Endothelial cell (in vitro differentiated cells): ENCODE measurements around the gene MYOM3. TPM values are rescaled to one million over a fixed set of nuclear protein-coding genes. Genes with fewer than 3 reads are reported as not detected.

Experiments
- DNase-seq: peaks from one replicate; pipeline ENCODE4 v3.0.0; 2021; ENCODE audit warnings: low spot score
- H3K27ac Mint-ChIP-seq: one replicate; pipeline ENCODE4 v1.8.0; 2021; ENCODE audit warnings: mixed read lengths, inconsistent platforms; ENCODE audit not compliant: unreplicated experiment
- H3K27me3 Mint-ChIP-seq: one replicate; pipeline ENCODE4 v1.8.0; 2021; ENCODE audit warnings: mild to moderate bottlenecking, moderate library complexity, mixed read lengths, inconsistent platforms; ENCODE audit not compliant: unreplicated experiment
- H3K36me3 Mint-ChIP-seq: one replicate; pipeline ENCODE4 v1.8.0; 2021; ENCODE audit warnings: mild to moderate bottlenecking, low read depth, mixed read lengths, inconsistent platforms; ENCODE audit not compliant: unreplicated experiment
- H3K4me1 Mint-ChIP-seq: one replicate; pipeline ENCODE4 v1.8.0; 2021; ENCODE audit warnings: mild to moderate bottlenecking, mixed read lengths, inconsistent platforms; ENCODE audit not compliant: unreplicated experiment
- H3K4me3 Mint-ChIP-seq: one replicate; pipeline ENCODE4 v1.8.0; 2021; ENCODE audit warnings: mild to moderate bottlenecking, mixed read lengths, inconsistent platforms; ENCODE audit not compliant: unreplicated experiment
- H3K9me3 Mint-ChIP-seq: one replicate; pipeline ENCODE4 v1.8.0; 2021; ENCODE audit warnings: mixed read lengths, inconsistent platforms; ENCODE audit not compliant: unreplicated experiment
- CTCF ChIP-seq: fragments of 200-600 bp; sonication (generic); IDR thresholded peaks from one replicate; pipeline ENCODE4 v1.5.0; 2021; ENCODE audit warnings: antibody characterized with exemption; ENCODE audit not compliant: unreplicated experiment
- total RNA-seq: library from RNA; stranded (reverse); fragmentation: NEBNext Ultra II Directional; extraction: Animal tissue kit (Norgen Biotek cat#: 25700); gene quantifications from one replicate; pipeline ENCODE4 v1.2.1, GENCODE V29; 2021; ENCODE audit not compliant: unreplicated experiment

The MYOM3 gene
- total RNA-seq, 1 donor from 2014 or later: 0.59 TPM

GRCh38 chr1:24074196-24074595, 37.7 kb downstream of the MYOM3 start:
- H3K36me3 Mint-ChIP-seq: no peaks in the 10 kb centered on the region

GRCh38 chr1:24071941-24072340, 40.0 kb downstream of the MYOM3 start:
- Mint-ChIP-seq H3K4me3 (no peak overlapping the region), H3K27ac (peak overlapping the region; percentile 74), H3K4me1 (peaks cover 10% of the 10 kb centered on the region), H3K36me3 (no peaks in the 10 kb centered on the region), H3K27me3 (peaks cover 4% of the 10 kb centered on the region), H3K9me3 (no peaks in the 10 kb centered on the region)
- no peak for DNase-seq
- no peak for TF ChIP-seq CTCF

More at GRCh38 chr1:24074196-24074595, 37.7 kb downstream of the MYOM3 start:
- Mint-ChIP-seq H3K27ac (no peak overlapping the region), H3K27me3 (peaks cover 2% of the 10 kb centered on the region), H3K4me1 (peaks cover 18% of the 10 kb centered on the region), H3K9me3 (no peaks in the 10 kb centered on the region), H3K4me3 (no peak overlapping the region)
- TF ChIP-seq CTCF: no peak
- DNase-seq: no peak

GRCh38 chr1:24070821-24071393, 41.0 kb downstream of the MYOM3 start:
- H3K27me3 Mint-ChIP-seq: peaks cover 4% of the 10 kb centered on the region
- H3K4me1 Mint-ChIP-seq: peaks cover 10% of the 10 kb centered on the region
- peak; percentile 86 for TF ChIP-seq CTCF
- peak; percentile 85 for DNase-seq
- H3K4me3 Mint-ChIP-seq: no peak overlapping the region
- H3K9me3 Mint-ChIP-seq: no peaks in the 10 kb centered on the region
- no peak overlapping the region for H3K27ac Mint-ChIP-seq
- H3K36me3 Mint-ChIP-seq: no peaks in the 10 kb centered on the region

GRCh38 chr1:24069817-24070216, 42.1 kb downstream of the MYOM3 start:
- no peak for TF ChIP-seq CTCF
- Mint-ChIP-seq H3K27me3 (peaks cover 4% of the 10 kb centered on the region), H3K27ac (no peak overlapping the region), H3K9me3 (no peaks in the 10 kb centered on the region), H3K36me3 (no peaks in the 10 kb centered on the region), H3K4me3 (no peak overlapping the region), H3K4me1 (peaks cover 10% of the 10 kb centered on the region)
- DNase-seq: no peak

GRCh38 chr1:24067978-24068377, 44.0 kb downstream of the MYOM3 start:
- no peak for TF ChIP-seq CTCF
- H3K27ac Mint-ChIP-seq: no peak overlapping the region
- no peaks in the 10 kb centered on the region for H3K9me3 Mint-ChIP-seq
- H3K36me3 Mint-ChIP-seq: no peaks in the 10 kb centered on the region
- no peak for DNase-seq
- no peak overlapping the region for H3K4me3 Mint-ChIP-seq
- H3K4me1 Mint-ChIP-seq: peaks cover 10% of the 10 kb centered on the region
- peaks cover 4% of the 10 kb centered on the region for H3K27me3 Mint-ChIP-seq
